NCI-H187 (cell line): ENCODE measurements around the gene ZFPM1.
"Not testable (repeated sequence)": the region's sequence is repeated elsewhere in the genome, so short reads cannot be mapped to it uniquely, and the experiment has no call there.

Experiments used
- DNase-seq, 2 experiments: peaks; one replicate each; lab custom pipeline; 2025; lab: John Stamatoyannopoulos, UW

ZFPM1 gene

GRCh38 chr16:88466175-88466862 is 13.2 kb downstream of the ZFPM1 start:
- DNase-seq, result no peak

GRCh38 chr16:88466949-88467348 is 13.9 kb downstream of the ZFPM1 start:
- no peak for DNase-seq

GRCh38 chr16:88467541-88467944 is 14.5 kb downstream of the ZFPM1 start:
- DNase-seq, result no peak

GRCh38 chr16:88468275-88469129 is 15.4 kb downstream of the ZFPM1 start:
- no peak for DNase-seq

- no peak for DNase-seq
Observed at GRCh38 chr16:88469615-88470395, 16.7 kb downstream of the ZFPM1 start.

- DNase-seq, result not testable (repeated sequence)
Observed at GRCh38 chr16:88470396-88470680, 17.3 kb downstream of the ZFPM1 start.

GRCh38 chr16:88470696-88471095 is 17.6 kb downstream of the ZFPM1 start:
- DNase-seq, result not testable (repeated sequence)

GRCh38 chr16:88471115-88471514 is 18.0 kb downstream of the ZFPM1 start:
- no peak for DNase-seq

- no peak for DNase-seq
Observed at GRCh38 chr16:88471575-88471974, 18.5 kb downstream of the ZFPM1 start.

GRCh38 chr16:88472069-88472468 is 19.0 kb downstream of the ZFPM1 start:
- DNase-seq, result no peak

- DNase-seq, result no peak
Observed at GRCh38 chr16:88472637-88473205, 19.6 kb downstream of the ZFPM1 start.

- DNase-seq, result no peak
Observed at GRCh38 chr16:88473666-88474534, 20.8 kb downstream of the ZFPM1 start.

GRCh38 chr16:88475037-88475436 is 22.0 kb downstream of the ZFPM1 start:
- DNase-seq, result no peak

GRCh38 chr16:88476203-88476602 is 23.1 kb downstream of the ZFPM1 start:
- DNase-seq, result no peak

- no peak for DNase-seq
Observed at GRCh38 chr16:88476817-88477397, 23.8 kb downstream of the ZFPM1 start.

GRCh38 chr16:88477631-88478519 is 24.8 kb downstream of the ZFPM1 start:
- DNase-seq, result no peak

GRCh38 chr16:88478889-88479792 is 26.1 kb downstream of the ZFPM1 start:
- DNase-seq, result no peak

GRCh38 chr16:88479793-88480760 is 27.0 kb downstream of the ZFPM1 start:
- DNase-seq, result no peak
